Dendritic cell treated with granulocyte-macrophage colony-stimulating factor and Interleukin-4, amounts not matched to agents 40 ng/mL and 50 ng/mL, for 4 days (primary cell): ENCODE data around the gene GATAD2B.
"Not testable (repeated sequence)": the region's sequence is repeated elsewhere in the genome, so short reads cannot be mapped to it uniquely, and the experiment has no call there.

Experiments
- H3K27ac Mint-ChIP-seq: one replicate; pipeline ENCODE4 v1.8.0; 2022; ENCODE audit warnings: mild to moderate bottlenecking, mixed read lengths
- H3K27me3 Mint-ChIP-seq: one replicate; pipeline ENCODE4 v1.8.0; 2022; ENCODE audit warnings: mild to moderate bottlenecking, mixed read lengths
- H3K36me3 Mint-ChIP-seq: one replicate; pipeline ENCODE4 v1.8.0; 2022; ENCODE audit warnings: low read depth, mixed read lengths
- H3K4me1 Mint-ChIP-seq: one replicate; pipeline ENCODE4 v1.8.0; 2022; ENCODE audit warnings: low read depth, mixed read lengths
- H3K4me3 Mint-ChIP-seq: one replicate; pipeline ENCODE4 v1.8.0; 2022; ENCODE audit warnings: mild to moderate bottlenecking, moderate library complexity, mixed read lengths
- H3K9me3 Mint-ChIP-seq: one replicate; pipeline ENCODE4 v1.8.0; 2022; ENCODE audit warnings: mixed read lengths
- intact Hi-C: fragments of 100-400 bp; cut with micrococcal nuclease; formaldehyde crosslinking; loops from one replicate; pipeline ENCODE4 v1.15.0; 2022

Gene GATAD2B

DNA sequence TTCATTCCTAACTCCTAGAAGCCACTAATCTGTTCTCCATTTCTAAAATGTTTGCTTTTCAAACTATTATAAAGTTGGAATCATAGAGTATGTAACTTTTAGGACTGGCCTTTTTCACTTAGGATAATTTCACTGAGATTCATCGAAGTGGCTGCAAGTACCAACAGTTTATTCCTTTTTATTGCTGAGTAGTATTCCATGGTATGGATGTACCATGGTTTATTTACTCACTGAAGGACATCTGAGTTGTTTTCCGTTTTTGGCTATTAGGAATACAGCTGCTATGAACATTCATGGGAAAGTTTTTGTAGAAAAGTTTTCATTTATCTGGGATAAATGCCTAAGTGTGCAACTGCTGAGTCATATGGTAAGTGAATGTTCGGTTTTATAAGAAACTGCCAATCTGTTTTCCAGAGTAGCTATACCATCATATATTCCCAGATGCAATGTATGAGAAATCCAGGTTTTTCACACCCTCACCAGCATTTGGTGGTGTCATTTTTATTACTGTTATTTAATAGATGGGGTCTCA, 81.2 kb downstream of the GATAD2B start:
- intact Hi-C loops, result no loop called here
- no peak overlapping the region for H3K27ac Mint-ChIP-seq
- peaks cover 28% of the 10 kb centered on the region for H3K36me3 Mint-ChIP-seq
- H3K27me3 Mint-ChIP-seq, result no peaks in the 10 kb centered on the region
- no peaks in the 10 kb centered on the region for H3K9me3 Mint-ChIP-seq
- no peak overlapping the region for H3K4me3 Mint-ChIP-seq
- H3K4me1 Mint-ChIP-seq, result peaks cover 32% of the 10 kb centered on the region

DNA sequence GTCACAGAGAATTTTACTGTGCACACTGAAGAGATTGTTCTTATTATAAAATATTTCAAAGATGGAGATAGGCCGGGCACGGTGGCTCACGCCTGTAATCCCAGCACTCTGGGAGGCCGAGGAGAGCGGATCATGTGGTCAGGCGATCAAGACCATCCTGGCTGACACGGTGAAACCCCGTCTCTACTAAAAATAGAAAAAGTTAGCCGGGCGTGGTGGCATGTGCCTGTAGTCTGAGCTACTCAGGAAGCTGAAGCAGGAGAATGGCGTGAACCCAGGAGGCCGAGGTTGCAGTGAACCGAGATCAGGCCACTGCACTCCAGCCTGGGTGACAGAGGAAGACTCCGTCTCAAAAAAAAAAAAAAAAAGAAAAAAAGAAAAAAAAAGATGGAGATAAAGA, 82.0 kb downstream of the GATAD2B start:
- H3K4me1 Mint-ChIP-seq, result peaks cover 32% of the 10 kb centered on the region
- H3K27me3 Mint-ChIP-seq, H3K27ac Mint-ChIP-seq, H3K9me3 Mint-ChIP-seq, H3K4me3 Mint-ChIP-seq, intact Hi-C loops: not testable (repeated sequence)
- H3K36me3 Mint-ChIP-seq, result peaks cover 28% of the 10 kb centered on the region

DNA sequence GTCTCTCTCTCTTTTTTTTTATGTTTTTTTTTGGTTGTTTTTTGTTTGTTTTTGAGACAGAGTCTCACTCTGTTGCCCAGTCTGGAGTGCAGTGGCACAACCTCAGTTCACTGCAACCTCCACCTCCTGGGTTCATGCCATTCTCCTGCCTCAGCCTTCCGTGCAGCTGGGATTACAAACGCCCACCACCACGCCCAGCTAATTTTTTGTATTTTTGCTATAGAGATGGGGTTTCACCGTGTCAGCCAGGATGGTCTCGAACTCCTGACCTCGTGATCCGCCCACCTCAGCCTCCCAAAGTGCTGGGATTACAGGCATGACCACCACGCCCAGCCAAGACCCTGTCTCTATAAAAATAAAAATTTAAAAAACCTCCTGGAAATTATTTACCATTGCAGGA, 88.8 kb downstream of the GATAD2B start:
- Mint-ChIP-seq H3K4me1 (peaks cover 27% of the 10 kb centered on the region), H3K27ac (peak overlapping the region; percentile 17), H3K36me3 (peaks cover 27% of the 10 kb centered on the region)
- intact Hi-C loops, H3K4me3 Mint-ChIP-seq, H3K9me3 Mint-ChIP-seq, H3K27me3 Mint-ChIP-seq: not testable (repeated sequence)

DNA sequence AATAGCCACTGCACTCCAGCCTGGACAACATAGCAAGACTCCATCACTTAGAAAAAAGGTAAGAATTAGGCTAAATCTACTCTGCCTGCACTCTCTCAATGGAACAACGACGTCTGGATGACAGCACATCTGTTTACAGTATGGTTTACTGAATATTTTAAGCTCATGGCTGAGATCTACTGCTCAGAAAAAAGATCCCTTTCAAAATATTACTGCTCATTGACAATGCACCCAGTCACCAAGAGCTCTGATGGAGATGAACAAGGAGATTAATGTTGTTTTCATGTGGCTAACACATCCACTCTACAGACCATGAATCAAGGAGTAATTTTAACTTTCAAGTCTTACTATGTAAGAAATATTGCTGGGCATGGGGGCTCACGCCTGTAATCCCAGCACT, 89.6 kb downstream of the GATAD2B start:
- peaks cover 22% of the 10 kb centered on the region for H3K4me1 Mint-ChIP-seq
- intact Hi-C loops, result no loop called here
- no peaks in the 10 kb centered on the region for H3K27me3 Mint-ChIP-seq
- H3K27ac Mint-ChIP-seq, result no peak overlapping the region
- H3K9me3 Mint-ChIP-seq, result no peaks in the 10 kb centered on the region
- H3K36me3 Mint-ChIP-seq, result peaks cover 27% of the 10 kb centered on the region
- H3K4me3 Mint-ChIP-seq, result no peak overlapping the region

DNA sequence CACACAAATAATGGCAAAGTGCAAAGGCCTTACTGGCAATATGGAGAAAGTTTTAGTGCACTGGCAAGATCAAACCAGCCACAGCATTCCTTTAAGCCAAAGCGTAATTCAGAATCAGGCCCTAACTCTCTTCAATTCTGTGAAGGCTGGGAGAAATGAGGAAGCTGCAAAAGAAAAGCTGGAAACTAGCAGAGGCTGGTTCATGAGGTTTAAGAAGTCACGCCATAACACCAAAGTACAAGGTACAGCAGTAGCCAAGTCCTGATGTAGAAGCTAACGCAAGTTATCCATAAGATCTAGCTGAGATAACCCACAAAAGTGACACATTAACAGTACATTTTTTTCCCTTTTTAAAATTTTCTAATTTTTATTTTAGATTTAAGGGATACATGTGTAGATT, 90.5 kb downstream of the GATAD2B start:
- no peak overlapping the region for H3K27ac Mint-ChIP-seq
- peaks cover 34% of the 10 kb centered on the region for H3K36me3 Mint-ChIP-seq
- no peak overlapping the region for H3K4me3 Mint-ChIP-seq
- no peaks in the 10 kb centered on the region for H3K27me3 Mint-ChIP-seq
- peaks cover 13% of the 10 kb centered on the region for H3K4me1 Mint-ChIP-seq
- H3K9me3 Mint-ChIP-seq, result no peaks in the 10 kb centered on the region
- intact Hi-C loops, result no loop called here

DNA sequence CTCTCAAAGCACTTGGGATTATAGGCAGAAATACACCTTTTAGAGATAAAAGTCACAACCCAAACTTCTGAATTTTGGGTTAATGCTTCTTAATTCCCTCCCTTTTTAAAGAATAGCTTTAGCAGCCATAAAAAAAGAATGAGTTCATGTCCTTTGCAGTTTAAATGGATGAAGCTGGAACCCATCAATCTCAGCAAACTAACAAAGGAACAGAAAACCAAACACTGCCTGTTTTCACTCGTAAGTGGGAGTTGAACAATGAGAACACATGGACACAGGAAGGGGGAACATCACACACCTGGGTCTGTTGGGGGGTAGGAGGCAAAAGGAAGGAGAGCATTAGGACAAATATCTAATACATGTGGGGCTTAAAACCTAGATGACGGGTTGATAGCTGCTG, 91.7 kb downstream of the GATAD2B start:
- no peaks in the 10 kb centered on the region for H3K27me3 Mint-ChIP-seq
- H3K9me3 Mint-ChIP-seq, result no peaks in the 10 kb centered on the region
- peaks cover 8% of the 10 kb centered on the region for H3K4me1 Mint-ChIP-seq
- no peak overlapping the region for H3K27ac Mint-ChIP-seq
- no peak overlapping the region for H3K4me3 Mint-ChIP-seq
- intact Hi-C loops, result no loop called here
- peaks cover 46% of the 10 kb centered on the region for H3K36me3 Mint-ChIP-seq

DNA sequence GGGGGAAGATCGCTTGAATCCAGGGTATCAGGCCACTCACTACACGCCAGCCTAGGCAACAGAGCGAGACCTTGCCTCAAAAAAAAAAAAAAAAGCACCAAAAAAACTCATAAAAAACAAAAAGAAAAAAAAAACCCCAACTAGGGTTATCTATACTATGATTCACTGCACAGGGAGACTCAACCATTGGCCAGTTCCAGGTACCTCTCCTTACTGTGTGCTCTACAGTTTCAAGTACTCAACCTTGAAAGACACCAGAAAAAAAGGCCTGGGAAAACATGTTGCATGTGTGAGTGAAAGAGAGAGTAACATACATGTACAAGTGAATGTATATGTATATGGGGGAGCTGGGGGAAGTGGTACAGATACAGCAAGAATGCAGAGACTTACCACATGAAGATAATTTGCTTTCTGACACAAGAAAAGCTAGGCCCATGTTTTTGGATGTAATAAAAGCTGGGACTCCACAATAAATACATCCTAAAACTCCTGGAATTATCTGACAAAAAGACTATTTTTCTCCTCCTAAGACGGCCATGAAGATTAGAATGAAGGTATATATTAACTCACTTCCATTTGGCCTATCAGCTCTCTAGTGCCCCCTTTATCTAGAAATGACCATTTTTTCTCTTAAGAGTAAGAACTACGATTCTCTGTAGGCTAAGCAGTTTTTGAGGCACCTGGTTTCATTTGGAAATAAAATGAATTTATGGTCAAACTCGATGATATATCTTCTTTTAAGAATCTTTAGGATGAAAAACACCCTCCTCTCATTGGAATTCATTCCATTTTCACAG, 95.4 kb downstream of the GATAD2B start:
- H3K27me3 Mint-ChIP-seq, result no peaks in the 10 kb centered on the region
- H3K9me3 Mint-ChIP-seq, result no peaks in the 10 kb centered on the region
- H3K4me3 Mint-ChIP-seq, result no peak overlapping the region
- intact Hi-C loops, result no loop called here
- peaks cover 63% of the 10 kb centered on the region for H3K36me3 Mint-ChIP-seq
- H3K27ac Mint-ChIP-seq, result no peak overlapping the region
- no peaks in the 10 kb centered on the region for H3K4me1 Mint-ChIP-seq

DNA sequence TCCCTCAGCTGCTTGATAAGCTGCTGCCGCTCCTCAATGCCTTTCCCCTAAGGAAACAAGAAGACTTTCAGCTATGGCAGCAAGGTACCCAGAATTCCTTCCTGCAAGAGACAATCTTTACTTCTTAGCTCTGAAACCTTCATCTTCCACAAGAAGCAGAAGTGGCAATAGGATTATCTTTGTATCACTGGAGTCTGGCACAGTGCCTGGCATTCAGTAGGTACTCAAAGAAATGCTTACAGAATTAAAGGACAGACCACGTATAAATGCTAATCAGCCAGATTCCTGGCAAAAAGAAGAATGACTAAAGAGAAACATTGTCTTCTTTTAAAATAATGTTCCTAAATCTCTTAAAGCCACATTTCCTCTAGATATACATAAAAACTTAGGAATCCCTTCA, 103.9 kb downstream of the GATAD2B start:
- Mint-ChIP-seq H3K4me1 (no peaks in the 10 kb centered on the region), H3K4me3 (no peak overlapping the region), H3K9me3 (no peaks in the 10 kb centered on the region), H3K36me3 (peaks cover 75% of the 10 kb centered on the region), H3K27me3 (no peaks in the 10 kb centered on the region), H3K27ac (no peak overlapping the region)
- intact Hi-C loops, result no loop called here

DNA sequence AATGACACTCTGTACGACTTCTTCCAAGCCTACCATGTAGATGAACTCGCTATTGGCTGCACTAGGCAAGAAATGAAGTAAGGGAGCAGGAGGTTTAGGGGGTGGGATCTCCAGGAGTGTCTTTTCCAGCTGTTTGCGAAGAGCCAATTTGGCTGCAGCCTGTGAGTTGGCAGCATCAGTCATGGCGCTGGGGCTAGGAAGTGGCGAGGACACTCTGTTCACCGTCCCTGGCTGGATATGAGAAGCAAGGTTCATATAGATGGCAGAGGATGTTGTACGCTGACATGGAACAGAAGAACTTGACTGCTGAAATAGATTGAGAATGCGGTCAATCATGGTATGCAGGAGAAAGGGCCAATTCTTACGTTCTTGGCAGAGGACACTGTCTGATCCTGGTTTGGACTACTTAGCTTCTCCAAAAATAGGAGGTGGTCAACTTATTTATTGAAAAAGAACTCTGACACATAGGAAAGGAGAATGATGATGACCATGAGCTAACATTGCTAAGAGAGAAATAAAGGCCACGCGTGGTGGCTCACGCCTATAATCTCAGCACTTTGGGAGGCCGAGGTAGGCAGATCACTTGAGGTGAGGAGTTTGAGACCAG, 106.4 kb downstream of the GATAD2B start:
- no peak overlapping the region for H3K4me3 Mint-ChIP-seq
- H3K4me1 Mint-ChIP-seq, result no peaks in the 10 kb centered on the region
- H3K36me3 Mint-ChIP-seq, result peaks cover 92% of the 10 kb centered on the region
- no peak overlapping the region for H3K27ac Mint-ChIP-seq
- H3K9me3 Mint-ChIP-seq, result no peaks in the 10 kb centered on the region
- intact Hi-C loops, result no loop called here
- H3K27me3 Mint-ChIP-seq, result no peaks in the 10 kb centered on the region

DNA sequence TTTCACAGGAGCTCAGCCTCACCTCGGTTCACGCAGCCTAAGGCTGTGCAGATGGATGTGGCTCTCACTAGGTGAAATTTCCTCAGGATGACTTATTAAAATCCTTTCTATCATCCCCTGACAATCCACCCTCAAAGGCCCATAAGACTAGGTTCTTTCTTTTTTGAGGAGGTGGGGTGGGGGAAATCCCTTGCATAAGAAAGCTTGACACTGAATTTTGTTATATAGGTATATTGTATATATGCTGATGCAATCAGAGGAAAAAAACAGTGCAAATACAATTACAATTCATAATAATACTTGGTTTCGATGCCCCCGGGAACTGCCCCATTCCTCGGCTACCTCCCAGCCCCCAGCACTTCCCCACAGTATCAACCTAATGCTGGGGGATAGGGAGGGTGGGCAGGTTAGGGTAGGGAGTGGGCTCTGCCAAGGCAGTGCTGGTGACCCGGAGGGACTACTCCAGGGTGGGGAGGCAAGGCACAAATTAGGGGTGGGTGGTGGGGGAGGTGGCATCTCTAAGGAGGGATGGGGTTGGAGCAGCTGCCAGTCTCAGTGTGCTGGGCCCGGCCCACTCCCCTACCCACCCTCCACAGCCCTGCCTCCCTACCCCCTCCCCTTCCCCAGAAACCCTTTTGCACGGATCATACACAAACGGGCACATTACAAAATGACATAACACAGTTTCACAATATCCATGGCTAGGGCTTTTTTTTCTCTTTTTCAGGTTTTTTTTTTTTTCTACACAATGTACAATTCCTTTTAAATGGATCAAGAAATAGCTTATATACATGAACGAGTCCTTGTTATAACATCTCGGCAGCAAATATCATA, 116.7 kb downstream of the GATAD2B start:
- intact Hi-C loops, result loop anchor here (2.0 to 10.0 kb wide), 2 partner anchors 15 to 119 kb away; partner anchors contain the start of gene GATAD2B
- peak overlapping the region; percentile 76 for H3K27ac Mint-ChIP-seq
- H3K9me3 Mint-ChIP-seq, result no peaks in the 10 kb centered on the region
- H3K4me1 Mint-ChIP-seq, result peaks cover 65% of the 10 kb centered on the region
- no peak overlapping the region for H3K4me3 Mint-ChIP-seq
- peaks cover 1% of the 10 kb centered on the region for H3K27me3 Mint-ChIP-seq
- H3K36me3 Mint-ChIP-seq, result peaks cover 76% of the 10 kb centered on the region

DNA sequence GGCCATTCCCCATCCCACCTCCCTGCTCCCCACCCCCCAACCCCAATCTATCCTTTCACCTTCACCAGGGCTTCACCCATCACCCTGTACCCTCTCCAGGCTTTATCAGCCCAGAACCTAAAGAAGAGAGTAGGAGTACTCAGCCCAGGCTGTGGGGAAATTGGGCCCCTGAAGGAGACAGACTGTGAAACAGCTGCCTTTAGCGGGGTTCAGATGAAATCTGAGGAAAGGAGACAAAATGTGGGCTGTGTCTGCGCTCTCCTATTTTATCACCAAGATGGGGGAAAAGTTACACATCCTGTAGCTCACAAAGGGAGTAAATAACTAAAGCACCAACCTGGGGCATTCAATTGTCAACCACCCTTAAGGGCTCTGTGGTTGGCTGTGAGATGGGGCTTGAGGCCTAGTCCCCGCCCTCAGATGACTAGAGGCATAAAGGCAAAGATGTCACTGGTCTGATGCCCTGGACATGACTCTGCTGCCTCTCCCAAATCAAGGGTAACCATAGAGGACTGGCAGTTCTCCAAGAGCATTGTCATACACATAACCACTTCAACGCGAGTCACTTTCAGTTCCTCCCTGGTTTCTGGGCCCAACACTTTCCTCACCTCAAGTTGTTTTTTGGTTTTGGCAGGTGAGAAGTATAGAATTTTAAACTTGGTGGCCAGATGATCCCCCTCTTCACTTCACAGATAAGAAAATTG, 117.6 kb downstream of the GATAD2B start:
- H3K9me3 Mint-ChIP-seq, result no peaks in the 10 kb centered on the region
- H3K27me3 Mint-ChIP-seq, result peaks cover 1% of the 10 kb centered on the region
- intact Hi-C loops, result loop anchor here (2.0 to 10.0 kb wide), 2 partner anchors 14 to 120 kb away; partner anchors contain the start of gene GATAD2B
- H3K4me1 Mint-ChIP-seq, result peaks cover 72% of the 10 kb centered on the region
- peaks cover 76% of the 10 kb centered on the region for H3K36me3 Mint-ChIP-seq
- peak overlapping the region; percentile 76 for H3K27ac Mint-ChIP-seq
- no peak overlapping the region for H3K4me3 Mint-ChIP-seq

DNA sequence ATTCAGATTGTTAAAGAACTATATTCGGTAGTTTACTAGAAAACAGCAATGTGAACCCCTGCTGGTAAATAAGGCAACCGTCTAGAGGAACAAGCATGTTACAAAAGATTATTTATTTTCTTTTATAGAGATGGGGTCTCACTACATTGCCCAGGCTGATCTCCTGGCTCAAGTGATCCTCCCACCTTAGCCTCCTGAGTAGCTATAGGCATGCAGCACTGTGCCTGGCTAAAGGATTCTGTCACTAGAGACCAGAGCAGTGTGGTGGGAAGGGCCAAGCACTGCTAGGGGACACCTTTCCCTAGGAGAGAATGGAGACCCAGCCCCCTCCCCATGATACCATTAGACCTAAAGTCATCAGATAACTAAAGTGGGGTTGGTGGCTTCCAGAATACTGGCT, 118.7 kb downstream of the GATAD2B start:
- H3K36me3 Mint-ChIP-seq, result peaks cover 76% of the 10 kb centered on the region
- H3K27me3 Mint-ChIP-seq, result peaks cover 1% of the 10 kb centered on the region
- H3K4me3 Mint-ChIP-seq, result no peak overlapping the region
- peak overlapping the region; percentile 76 for H3K27ac Mint-ChIP-seq
- H3K9me3 Mint-ChIP-seq, result no peaks in the 10 kb centered on the region
- intact Hi-C loops, result loop anchor here (2.0 to 10.0 kb wide), 2 partner anchors 13 to 121 kb away; partner anchors contain the start of gene GATAD2B
- peaks cover 72% of the 10 kb centered on the region for H3K4me1 Mint-ChIP-seq

DNA sequence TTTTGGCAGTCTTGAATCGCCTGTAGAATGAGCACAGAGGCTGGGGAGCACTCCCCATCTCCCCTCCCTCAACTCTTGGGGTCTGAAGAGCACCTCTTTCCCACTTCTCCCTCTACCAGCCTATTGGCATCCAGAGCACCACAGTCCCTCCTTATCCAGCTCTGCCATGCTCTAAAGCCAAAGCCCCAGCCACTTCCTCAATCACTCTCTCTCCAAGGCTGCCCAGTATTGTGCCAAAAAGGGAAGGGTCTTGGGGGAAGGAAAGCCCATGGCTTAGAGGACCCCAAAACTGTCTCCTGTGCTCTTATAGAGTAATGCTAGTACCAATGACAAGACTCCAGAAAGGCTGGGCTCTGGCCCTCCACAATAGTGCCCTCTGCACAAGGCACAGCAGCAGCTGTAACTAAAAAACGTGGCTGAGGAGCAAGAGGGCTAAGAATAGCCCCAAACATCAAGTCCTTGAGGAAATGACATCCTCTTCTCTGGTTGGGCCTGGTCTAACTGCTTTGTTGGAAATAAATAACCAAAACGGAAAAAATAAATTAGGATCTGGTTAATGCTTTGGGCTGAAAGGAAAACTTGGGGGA, 119.2 kb downstream of the GATAD2B start:
- peak overlapping the region; percentile 76 for H3K27ac Mint-ChIP-seq
- H3K4me1 Mint-ChIP-seq, result peaks cover 72% of the 10 kb centered on the region
- no peaks in the 10 kb centered on the region for H3K9me3 Mint-ChIP-seq
- intact Hi-C loops, result loop anchor here (2.0 to 10.0 kb wide), 2 partner anchors 13 to 121 kb away; partner anchors contain the start of gene GATAD2B
- H3K4me3 Mint-ChIP-seq, result peak overlapping the region; percentile 27
- H3K36me3 Mint-ChIP-seq, result peaks cover 71% of the 10 kb centered on the region
- H3K27me3 Mint-ChIP-seq, result peaks cover 1% of the 10 kb centered on the region
